ENCODE data around the gene NOTCH4. TPM values are rescaled to one million over a fixed set of nuclear protein-coding genes. Genes with fewer than 3 reads are reported as not detected.
A peak's percentile ranks its signal among the peaks of the same experiment; 100 is the strongest.

The NOTCH4 gene
- total and polyA plus RNA-seq, 9 of the 15 experiments (the other 6 are each of a cell fraction or from before 2014, with no cell fraction given), result 0.24 to 4.3 (median 1.7) TPM

- TF ChIP-seq NR0B1 (IDR thresholded peaks at IDR 0.05; ENCODE audit: partially characterized antibody) (no peak), TFAP4 (CRISPR knock-in tag; IDR thresholded peaks at IDR 0.05; ENCODE audit: borderline replicate concordance) (peak; percentile 39; the same call in 1 of the 2 replicates), HCFC1 (IDR thresholded peaks at IDR 0.05; ENCODE audit: low read depth, low read length) (no peak), MAZ (CRISPR knock-in tag; conservative IDR thresholded peaks at IDR 0.05 in 1 of 2, IDR thresholded peaks at IDR 0.05 in 1 of 2) (peak; percentile 87 to 95), ZZZ3 (IDR thresholded peaks at IDR 0.05) (no peak), CBFA2T3 (IDR thresholded peaks at IDR 0.05) (0 out of 2 replicates have a peak, but pooled peaks have one; percentile 14), ZNF639 (CRISPR knock-in tag; conservative IDR thresholded peaks at IDR 0.05 in 1 of 2, IDR thresholded peaks at IDR 0.05 in 1 of 2) (peak in 1 of 2 experiments; percentile 45; a peak in 1 of 4 replicates), ZNF133 (CRISPR knock-in tag; IDR thresholded peaks at IDR 0.05) (no peak), SREBF2 (CRISPR knock-in tag; IDR thresholded peaks at IDR 0.05) (no peak), E2F3 (CRISPR knock-in tag; IDR thresholded peaks at IDR 0.05) (no peak), HDAC3 (IDR thresholded peaks at IDR 0.05; ENCODE audit: borderline replicate concordance, partially characterized antibody) (peak; percentile 18), PTRF (tag; IDR thresholded peaks at IDR 0.05) (no peak), MITF (IDR thresholded peaks at IDR 0.05) (no peak), SMAD4 (CRISPR knock-in tag; conservative IDR thresholded peaks at IDR 0.05) (peak; percentile 50; the same call in 1 of the 2 replicates), E2F6 (IDR thresholded peaks at IDR 0.05; ENCODE audit: borderline replicate concordance in 1 of 2, extremely low read depth in 1 of 2, insufficient read depth in 1 of 2, insufficient read length in 1 of 2, low read depth in 1 of 2, low read length in 1 of 2, poor library complexity in 1 of 2, severe bottlenecking in 1 of 2) (no peak), MTF1 (CRISPR knock-in tag; IDR thresholded peaks at IDR 0.05; ENCODE audit: borderline replicate concordance) (no peak), ZNF507 (tag; conservative IDR thresholded peaks at IDR 0.05) (no peak), HNRNPL (IDR thresholded peaks at IDR 0.05; ENCODE audit: low read depth, low read length) (no peak)
These were observed 33.6 kb downstream of the NOTCH4 start, which contains the start of gene PBX2 (continued) for GRCh38 chr6:32190054-32190851.

All from K562 (cell line).